Mesodermal cell (in vitro differentiated cells): ENCODE results near the gene CPED1.
"Not testable (repeated sequence)": the region's sequence is repeated elsewhere in the genome, so short reads cannot be mapped to it uniquely, and the experiment has no call there.

Source experiments
- H3K27ac ChIP-seq: 2 replicates; pipeline ENCODE4 v1.7.0; 2013; ENCODE audit warnings: mild to moderate bottlenecking, low read depth, low read length, moderate library complexity; ENCODE audit not compliant: severe bottlenecking
- H3K36me3 ChIP-seq: 2 replicates; pipeline ENCODE4 v1.7.1; 2013; ENCODE audit warnings: mild to moderate bottlenecking, low read length, moderate library complexity; ENCODE audit not compliant: control insufficient read depth, insufficient read depth
- H3K4me1 ChIP-seq: one replicate; pipeline ENCODE4 v1.7.1; 2013; ENCODE audit warnings: mild to moderate bottlenecking, low read length; ENCODE audit not compliant: insufficient read depth, control insufficient read depth, poor library complexity, severe bottlenecking
- H3K4me3 ChIP-seq: 2 replicates; pipeline ENCODE4 v1.7.0; 2013; ENCODE audit warnings: low read length, control low read depth, mild to moderate bottlenecking; ENCODE audit not compliant: insufficient read depth, poor library complexity, severe bottlenecking; ENCODE audit errors: extremely low read depth
- H3K9me3 ChIP-seq: 2 replicates; pipeline ENCODE4 v1.7.1; 2013; ENCODE audit warnings: mild to moderate bottlenecking, low read length, moderate library complexity; ENCODE audit not compliant: control insufficient read depth
- WGBS, 2 experiments: methylation state at CpG; one replicate each; pipeline ENCODE4 v1.1.5; 2013; ENCODE audit warnings: missing lambda C conversion rate in 2 of 2; ENCODE audit not compliant: insufficient coverage in 2 of 2; 5-methylcytosine and 5-hydroxymethylcytosine counted together

Gene CPED1

DNA sequence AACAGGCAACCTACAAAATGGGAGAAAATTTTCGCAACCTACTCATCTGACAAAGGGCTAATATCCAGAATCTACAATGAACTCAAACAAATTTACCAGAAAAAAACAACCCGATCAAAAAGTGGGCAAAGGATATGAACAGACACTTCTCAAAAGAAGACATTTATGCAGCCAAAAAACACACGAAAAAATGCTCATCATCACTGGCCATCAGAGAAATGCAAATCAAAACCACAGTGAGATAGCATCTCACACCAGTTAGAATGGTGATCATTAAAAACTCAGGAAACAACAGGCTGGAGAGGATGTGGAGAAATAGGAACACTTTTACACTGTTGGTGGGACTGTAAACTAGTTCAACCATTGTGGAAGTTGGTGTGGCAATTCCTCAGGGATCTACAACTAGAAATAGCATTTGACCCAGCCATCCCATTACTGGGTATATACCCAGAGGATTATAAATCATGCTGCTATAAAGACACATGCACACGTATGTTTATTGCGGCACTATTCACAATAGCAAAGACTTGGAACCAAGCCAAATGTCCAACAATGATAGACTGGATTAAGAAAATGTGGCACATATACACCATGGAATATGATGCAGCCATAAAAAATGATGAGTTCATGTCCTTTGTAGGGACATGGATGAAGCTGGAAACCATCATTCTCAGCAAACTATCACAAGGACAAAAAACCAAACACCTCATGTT is 264.2 kb downstream of the CPED1 start:
- H3K4me1 ChIP-seq, H3K36me3 ChIP-seq, H3K9me3 ChIP-seq, H3K27ac ChIP-seq, H3K4me3 ChIP-seq: not testable (repeated sequence)
- 67% methylated on average over 1 of the region's 5 CpGs; no CpG with 5 or more reads in 1 of the 2 experiments for WGBS, 2 experiments

DNA sequence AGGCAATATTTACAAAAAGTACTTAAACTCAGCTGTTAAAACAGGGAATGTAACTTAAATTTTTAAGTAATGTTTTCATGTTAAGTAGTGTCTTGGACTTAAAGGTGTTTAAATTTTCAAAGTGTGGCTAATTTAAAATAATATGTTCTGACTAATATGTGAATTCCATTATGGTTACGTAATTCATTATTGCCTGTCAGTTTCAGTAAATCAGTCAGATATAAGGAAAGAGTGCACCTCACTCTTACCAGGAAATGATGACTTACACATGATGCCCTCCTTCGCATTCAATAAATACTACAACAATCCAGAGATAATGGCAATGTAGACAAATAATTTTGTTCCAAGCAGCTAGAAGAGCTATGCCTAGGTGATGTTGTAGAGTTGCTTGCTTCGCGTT is 271.3 kb downstream of the CPED1 start:
- Histone ChIP-seq H3K9me3 (no peaks in the 10 kb centered on the region), H3K27ac (no peak overlapping the region), H3K4me3 (no peak overlapping the region), H3K4me1 (no peaks in the 10 kb centered on the region), H3K36me3 (no peaks in the 10 kb centered on the region)
- no CpG with 5 or more reads among the region's 4 CpGs for WGBS, 2 experiments

DNA sequence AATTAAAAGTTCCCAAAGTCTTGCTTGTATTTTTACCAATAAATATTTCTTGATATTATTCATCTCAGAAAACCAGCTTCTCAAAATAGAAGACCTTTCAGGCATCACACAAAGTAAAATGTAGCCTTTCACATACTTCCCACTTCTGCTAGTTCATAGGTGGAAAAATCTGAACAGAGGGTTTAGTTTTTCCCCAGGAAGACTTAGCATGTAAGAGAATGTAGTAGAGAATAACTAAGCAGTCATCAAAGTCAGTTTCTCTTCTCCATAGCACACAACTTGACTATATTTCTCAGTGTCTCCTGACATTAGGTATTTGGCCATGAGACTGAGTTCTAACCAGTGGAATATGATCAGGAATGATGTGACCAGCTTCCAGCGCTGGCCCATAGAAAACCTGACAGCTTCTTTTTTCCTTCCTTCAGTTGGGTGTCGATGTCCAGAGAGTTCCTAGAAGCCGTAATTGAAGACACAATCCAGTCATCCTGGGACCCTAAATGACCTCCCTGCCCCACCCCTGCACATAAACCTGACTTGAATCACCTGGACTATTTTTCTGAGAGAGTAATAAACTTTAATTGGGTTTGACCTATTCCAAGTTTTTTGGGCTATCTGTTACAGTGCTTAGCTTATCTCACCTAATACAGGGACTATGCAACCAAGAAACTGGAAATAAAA is 272.8 kb downstream of the CPED1 start:
- H3K4me3 ChIP-seq = no peak overlapping the region
- H3K4me1 ChIP-seq = no peaks in the 10 kb centered on the region
- WGBS, 2 experiments = 100% methylated on average over 2 to 3 of the region's 3 CpGs

DNA sequence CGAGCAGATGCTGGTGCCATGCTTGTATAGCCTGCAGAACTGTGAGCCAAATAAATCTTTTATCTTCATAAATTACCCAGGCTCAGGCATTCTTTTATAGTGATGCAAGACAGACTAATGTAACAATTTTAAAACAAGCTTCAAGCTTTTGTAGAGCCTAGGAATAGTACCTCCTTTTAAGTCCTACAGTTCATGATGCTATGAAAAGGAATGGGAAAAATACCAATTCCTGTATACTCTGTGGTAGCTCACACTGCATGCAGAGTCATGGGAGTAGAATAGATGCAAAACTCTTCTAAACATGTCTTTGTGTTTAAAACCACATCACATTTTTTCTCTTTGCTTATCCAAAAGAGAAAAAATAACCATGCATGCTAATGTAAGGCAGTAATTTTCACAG is 273.7 kb downstream of the CPED1 start:
- WGBS, 2 experiments = 67 to 89% methylated on average over 1 of the region's 1 CpG
- H3K36me3 ChIP-seq = no peaks in the 10 kb centered on the region
- H3K4me1 ChIP-seq = no peaks in the 10 kb centered on the region
- H3K4me3 ChIP-seq = no peak overlapping the region
- no peak overlapping the region for H3K27ac ChIP-seq
- no peaks in the 10 kb centered on the region for H3K9me3 ChIP-seq

More for the DNA sequence above, 272.8 kb downstream of the CPED1 start:
- Histone ChIP-seq H3K9me3 (no peaks in the 10 kb centered on the region), H3K36me3 (no peaks in the 10 kb centered on the region), H3K27ac (no peak overlapping the region)

DNA sequence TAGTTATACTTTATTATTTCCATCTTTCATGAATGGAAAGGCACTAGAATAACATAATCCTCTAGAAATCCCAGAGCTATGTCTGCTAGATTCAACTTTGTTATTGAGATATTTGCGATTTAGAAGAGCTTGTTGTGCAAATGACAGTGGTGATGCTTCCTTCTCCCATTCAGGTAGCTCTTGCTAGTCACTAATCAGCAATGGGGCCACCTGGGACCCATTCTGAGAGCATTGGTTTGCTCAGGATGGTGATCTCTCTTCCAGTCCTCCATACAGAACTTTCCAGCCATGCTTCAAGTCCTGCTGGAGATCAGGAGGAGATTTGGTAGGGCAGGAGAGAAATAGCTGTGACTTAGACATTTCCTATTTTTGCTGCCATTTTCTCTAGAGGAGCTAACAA is 274.5 kb downstream of the CPED1 start:
- H3K36me3 ChIP-seq = no peaks in the 10 kb centered on the region
- H3K9me3 ChIP-seq = no peaks in the 10 kb centered on the region
- no peak overlapping the region for H3K27ac ChIP-seq
- no peak overlapping the region for H3K4me3 ChIP-seq
- H3K4me1 ChIP-seq = no peaks in the 10 kb centered on the region
- no CpG with 5 or more reads among the region's 1 CpG for WGBS, 2 experiments

DNA sequence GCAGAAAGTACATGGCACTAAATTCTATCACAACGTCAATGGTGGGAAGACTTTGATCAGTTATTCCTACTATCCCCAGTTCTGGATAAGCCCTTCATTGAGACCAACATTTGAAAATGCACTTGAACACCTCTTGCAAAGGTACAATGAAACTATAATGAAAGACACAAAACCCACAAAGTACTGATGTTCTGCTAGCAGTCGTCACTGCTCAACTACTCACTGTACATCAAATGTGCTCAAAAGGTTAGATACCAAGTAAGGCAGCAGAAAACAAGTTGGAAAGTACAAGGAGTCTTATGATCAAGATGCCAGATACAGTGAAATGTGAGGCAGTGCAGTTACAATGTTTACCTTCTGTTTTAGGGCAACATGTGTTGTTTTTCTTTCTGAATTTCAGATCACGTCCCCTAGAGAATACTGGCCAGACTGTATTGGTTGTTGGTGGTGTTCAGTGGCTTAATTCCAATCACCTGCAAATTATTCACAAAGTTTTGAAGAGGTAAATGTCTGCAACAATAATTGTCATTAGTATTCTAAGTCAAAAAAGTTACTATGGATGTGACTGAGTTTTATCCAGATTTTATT is 277.9 kb downstream of the CPED1 start:
- WGBS, 2 experiments = 89 to 100% methylated on average over 1 of the region's 3 CpGs
- Histone ChIP-seq H3K4me1 (no peaks in the 10 kb centered on the region), H3K27ac (no peak overlapping the region), H3K9me3 (no peaks in the 10 kb centered on the region), H3K4me3 (no peak overlapping the region), H3K36me3 (no peaks in the 10 kb centered on the region)

DNA sequence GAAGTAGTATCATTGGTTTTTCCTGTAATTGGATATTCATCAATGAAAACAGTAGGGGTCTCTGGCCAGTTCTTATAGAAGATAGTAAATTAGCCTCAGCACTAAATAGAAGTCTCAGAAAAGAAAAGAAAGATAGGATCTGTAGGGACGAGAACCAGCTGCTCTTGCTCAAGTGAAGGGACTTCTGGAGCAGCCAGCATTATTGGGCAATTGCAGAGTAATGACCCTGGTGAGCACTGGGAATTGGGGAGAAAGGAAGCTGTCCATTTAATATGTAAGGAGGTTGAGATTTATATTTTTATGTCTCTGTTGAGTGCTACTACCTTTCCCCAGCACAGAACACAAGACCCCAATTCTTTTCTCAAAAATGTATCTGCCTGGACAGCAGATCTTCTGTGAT is 279.1 kb downstream of the CPED1 start:
- Histone ChIP-seq H3K9me3 (no peaks in the 10 kb centered on the region), H3K4me3 (no peak overlapping the region), H3K27ac (no peak overlapping the region), H3K4me1 (no peaks in the 10 kb centered on the region), H3K36me3 (no peaks in the 10 kb centered on the region)
- 73 to 85% methylated on average over 1 of the region's 1 CpG for WGBS, 2 experiments

DNA sequence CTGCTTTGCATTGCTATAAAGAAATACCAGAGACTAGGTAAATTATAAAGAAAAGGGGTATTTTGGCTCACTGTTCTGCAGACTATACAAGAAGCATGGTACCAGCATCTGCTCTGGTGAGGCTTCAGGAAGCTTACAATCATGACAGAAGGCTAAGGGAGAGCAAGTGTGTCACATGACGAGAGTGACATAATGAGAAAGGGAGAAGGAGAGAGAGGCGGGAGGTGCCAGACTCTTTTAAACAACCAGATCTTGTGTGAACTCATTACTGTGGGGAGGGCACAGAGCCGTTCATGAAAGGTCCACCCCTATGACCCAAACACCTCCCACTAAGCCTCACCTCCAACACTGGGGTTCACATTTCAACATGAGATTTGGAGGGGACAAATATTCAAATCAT is 281.3 kb downstream of the CPED1 start:
- WGBS, 2 experiments = 90 to 100% methylated on average over 1 to 2 of the region's 3 CpGs
- no peaks in the 10 kb centered on the region for H3K9me3 ChIP-seq
- no peak overlapping the region for H3K27ac ChIP-seq

DNA sequence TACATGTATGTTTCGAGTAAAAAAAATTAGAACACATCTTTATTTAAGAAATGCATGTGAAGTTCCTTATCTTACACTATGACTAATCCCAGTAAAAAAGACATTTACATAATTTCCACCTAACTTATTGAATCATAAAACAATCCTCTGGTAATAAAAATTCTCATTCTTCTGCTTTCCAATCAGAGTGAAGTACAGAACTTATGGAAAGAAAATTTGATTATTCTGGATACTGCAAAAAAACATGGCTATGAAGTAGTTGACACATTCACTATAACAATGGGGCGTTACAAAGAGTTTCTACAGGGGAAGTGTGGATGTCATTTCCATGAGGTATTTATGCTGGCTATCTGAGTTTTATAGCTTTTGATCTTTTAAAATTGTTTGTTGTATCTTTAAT is 282.6 kb downstream of the CPED1 start:
- 88% methylated on average over 1 of the region's 2 CpGs; no CpG with 5 or more reads in 1 of the 2 experiments for WGBS, 2 experiments
- H3K9me3 ChIP-seq = no peaks in the 10 kb centered on the region
- H3K36me3 ChIP-seq = no peaks in the 10 kb centered on the region
- H3K27ac ChIP-seq = no peak overlapping the region
- H3K4me1 ChIP-seq = no peaks in the 10 kb centered on the region
- H3K4me3 ChIP-seq = no peak overlapping the region

More for the DNA sequence above, 281.3 kb downstream of the CPED1 start:
- no peak overlapping the region for H3K4me3 ChIP-seq
- H3K4me1 ChIP-seq = no peaks in the 10 kb centered on the region
- no peaks in the 10 kb centered on the region for H3K36me3 ChIP-seq

DNA sequence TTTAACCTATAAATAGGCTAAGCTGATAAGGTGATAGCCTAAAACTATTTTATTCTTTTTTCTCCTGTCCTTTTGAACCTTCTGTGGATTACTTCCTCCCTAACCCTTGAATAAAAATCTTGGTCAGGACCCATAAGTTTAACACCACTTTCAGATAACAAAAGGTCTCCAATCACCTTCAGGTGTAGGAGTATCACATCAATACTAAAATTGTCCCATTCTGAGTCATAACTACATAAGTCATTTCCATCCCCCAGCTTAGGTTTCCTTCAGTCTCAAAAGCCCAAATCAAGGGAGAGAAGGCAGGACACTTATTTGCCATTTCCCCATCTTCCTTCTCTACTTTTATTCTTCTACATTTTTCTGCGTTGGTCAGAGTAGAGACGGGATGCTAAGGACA is 283.4 kb downstream of the CPED1 start:
- Histone ChIP-seq H3K4me1 (no peaks in the 10 kb centered on the region), H3K36me3 (no peaks in the 10 kb centered on the region), H3K4me3 (no peak overlapping the region), H3K27ac (no peak overlapping the region), H3K9me3 (no peaks in the 10 kb centered on the region)
- WGBS, 2 experiments = 94 to 100% methylated on average over 1 to 2 of the region's 2 CpGs

DNA sequence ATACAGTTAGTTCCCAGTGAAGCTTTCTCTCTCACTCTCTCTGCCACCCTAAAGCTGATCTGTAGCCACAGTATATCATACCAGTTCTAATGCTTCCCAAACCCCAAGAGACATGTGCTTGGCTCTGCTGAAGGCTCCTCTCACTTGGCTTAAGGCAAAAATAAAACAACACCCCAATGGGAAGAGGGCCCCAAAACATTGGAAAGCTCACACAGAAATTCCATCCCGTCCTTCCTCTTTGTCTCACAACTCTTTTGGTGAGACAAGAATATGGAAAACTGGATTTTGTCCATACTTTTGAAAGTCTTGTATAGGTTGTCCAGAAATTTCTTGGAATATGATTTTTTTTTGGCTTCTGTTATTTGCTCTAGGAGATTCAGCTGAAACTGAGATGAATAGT is 284.2 kb downstream of the CPED1 start:
- Histone ChIP-seq H3K9me3 (no peaks in the 10 kb centered on the region), H3K4me1 (no peaks in the 10 kb centered on the region), H3K27ac (no peak overlapping the region), H3K4me3 (no peak overlapping the region), H3K36me3 (no peaks in the 10 kb centered on the region)
- WGBS, 2 experiments = no CpG with 5 or more reads among the region's 1 CpG
